ENCODE data around the gene CCNY.
A peak's percentile ranks its signal among the peaks of the same experiment; 100 is the strongest.

The CCNY gene

GRCh38 chr10:35359056-35359455, 22.7 kb downstream of the CCNY start:
- DNase-seq, result no peak

- no peak for DNase-seq
Measured at GRCh38 chr10:35359873-35360272, 23.6 kb downstream of the CCNY start.

GRCh38 chr10:35362701-35363350, 26.5 kb downstream of the CCNY start:
- no peak for DNase-seq

GRCh38 chr10:35363587-35363986, 27.3 kb downstream of the CCNY start:
- no peak for DNase-seq

- no peak for DNase-seq
Measured at GRCh38 chr10:35364808-35365207, 28.5 kb downstream of the CCNY start.

- DNase-seq, result no peak
Measured at GRCh38 chr10:35365994-35366393, 29.7 kb downstream of the CCNY start.

GRCh38 chr10:35367107-35367859, 31.0 kb downstream of the CCNY start:
- DNase-seq, result no peak

GRCh38 chr10:35367982-35368381, 31.7 kb downstream of the CCNY start:
- no peak for DNase-seq

GRCh38 chr10:35368485-35369048, 32.3 kb downstream of the CCNY start:
- DNase-seq, result no peak

GRCh38 chr10:35369049-35369611, 32.8 kb downstream of the CCNY start:
- no peak for DNase-seq

GRCh38 chr10:35371731-35372130, 35.4 kb downstream of the CCNY start:
- no peak for DNase-seq

- no peak for DNase-seq
Measured at GRCh38 chr10:35372329-35372728, 36.0 kb downstream of the CCNY start.

GRCh38 chr10:35375091-35375765, 38.9 kb downstream of the CCNY start:
- DNase-seq, result no peak

GRCh38 chr10:35377050-35377728, 40.9 kb downstream of the CCNY start:
- no peak for DNase-seq

GRCh38 chr10:35378541-35379210, 42.4 kb downstream of the CCNY start:
- no peak for DNase-seq

GRCh38 chr10:35379226-35380137, 43.2 kb downstream of the CCNY start:
- DNase-seq, result no peak

- no peak for DNase-seq
Measured at GRCh38 chr10:35382096-35382495, 45.8 kb downstream of the CCNY start.

GRCh38 chr10:35384265-35384868, 48.1 kb downstream of the CCNY start:
- no peak for DNase-seq

GRCh38 chr10:35386594-35387174, 50.4 kb downstream of the CCNY start:
- DNase-seq, result peak in 1 of 2 experiments; percentile 12

GRCh38 chr10:35387768-35388167, 51.5 kb downstream of the CCNY start:
- peak in 1 of 2 experiments; percentile 22 for DNase-seq

All from NCI-H2081 (cell line).